Loucy (cell line): ENCODE results near the gene DSCAML1.

ENCODE experiments used
- CTCF ChIP-seq: fragments of 200-600 bp; sonication (generic); conservative IDR thresholded peaks from 2 replicates; pipeline ENCODE4 v1.5.1; 2014; ENCODE audit warnings: mild to moderate bottlenecking, antibody characterized with exemption, low read length
- EZH2phosphoT487 ChIP-seq: fragments of 200-600 bp; IDR thresholded peaks from 2 replicates; pipeline ENCODE4 v1.6.1; 2018; ENCODE audit warnings: antibody characterized with exemption, mild to moderate bottlenecking, moderate library complexity, borderline replicate concordance

GRCh38 chr11:117623831-117624271 is 173.2 kb downstream of the DSCAML1 start:
- TF ChIP-seq EZH2phosphoT487 (no peak), CTCF (no peak)
